BLaER1 treated with 17β-estradiol and CSF1 and Interleukin-3, amounts not matched to agents 10 nM and 100 nM (cell line): ENCODE data around the gene PCK1.

Source experiments
- H3K27ac ChIP-seq, 11 experiments: shearing (Covaris generic); formaldehyde crosslinking; 2 replicates each; pipeline ENCODE4 v1.8.1; 2022
- H3K27me3 ChIP-seq, 11 experiments: shearing (Covaris generic); formaldehyde crosslinking; 2 replicates each; pipeline ENCODE4 v1.8.1; 2022
- H3K36me3 ChIP-seq, 11 experiments: shearing (Covaris generic); formaldehyde crosslinking; 2 replicates each; pipeline ENCODE4 v1.8.1; 2022
- H3K4me1 ChIP-seq, 10 experiments: shearing (Covaris generic); formaldehyde crosslinking; 2 replicates each; pipeline ENCODE4 v1.8.1; 2022
- H3K4me2 ChIP-seq, 11 experiments: shearing (Covaris generic); formaldehyde crosslinking; 2 replicates each; pipeline ENCODE4 v1.8.1; 2022
- H3K4me3 ChIP-seq, 10 experiments: shearing (Covaris generic); formaldehyde crosslinking; 2 replicates each; pipeline ENCODE4 v1.8.1; 2022
- H3K9ac ChIP-seq, 11 experiments: shearing (Covaris generic); formaldehyde crosslinking; 2 replicates each; pipeline ENCODE4 v1.8.1; 2022
- H3K9me3 ChIP-seq, 11 experiments: shearing (Covaris generic); formaldehyde crosslinking; replicated peaks in 1 of 11; 2 replicates each; pipeline ENCODE4 v1.8.1; 2022
- H4K20me1 ChIP-seq, 11 experiments: shearing (Covaris generic); formaldehyde crosslinking; 2 replicates each; pipeline ENCODE4 v1.8.1; 2022
- Cebpa-rat ChIP-seq, 11 experiments: shearing (Covaris generic); IDR thresholded peaks; 2 replicates each; pipeline ENCODE4 v1.8.1; 2022

PCK1 gene

DNA sequence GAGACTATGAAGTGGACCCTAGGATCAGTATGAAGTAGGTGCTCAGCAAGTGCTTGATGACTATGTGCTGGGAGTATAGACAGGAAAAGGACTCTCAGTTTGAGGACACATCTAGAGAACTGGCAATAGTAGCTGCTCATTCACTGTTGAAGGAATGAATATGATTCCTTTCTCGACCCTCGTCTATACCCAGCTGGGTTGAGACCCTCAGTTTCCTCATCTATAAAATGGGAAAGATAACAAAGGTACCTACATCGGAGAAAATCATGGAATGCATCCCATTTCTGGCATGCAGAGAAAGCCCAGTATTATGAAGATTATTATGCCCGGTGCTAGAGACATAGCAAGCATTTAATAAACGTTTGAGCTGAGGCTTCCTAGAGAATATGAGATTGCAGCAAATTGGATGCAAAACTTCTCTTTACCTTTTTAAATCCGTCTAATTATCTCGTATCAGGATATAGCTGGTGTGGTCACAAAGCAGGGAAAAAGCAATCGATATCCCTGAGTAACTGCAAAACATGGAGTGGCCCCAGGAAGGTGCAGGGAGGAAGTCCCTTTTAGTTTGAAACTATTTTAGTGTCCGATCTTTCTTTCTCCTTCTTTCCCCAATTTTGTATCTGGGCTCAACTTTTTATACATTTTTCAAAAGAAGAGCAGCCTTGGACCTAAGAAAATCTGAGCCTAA lies 2.8 kb upstream of the PCK1 start:
- Histone ChIP-seq H3K9ac (no peak overlapping the region), H3K27me3 (no peaks in the 10 kb centered on the region)
- TF ChIP-seq Cebpa-rat (IDR thresholded peaks at IDR 0.05) = no peak

DNA sequence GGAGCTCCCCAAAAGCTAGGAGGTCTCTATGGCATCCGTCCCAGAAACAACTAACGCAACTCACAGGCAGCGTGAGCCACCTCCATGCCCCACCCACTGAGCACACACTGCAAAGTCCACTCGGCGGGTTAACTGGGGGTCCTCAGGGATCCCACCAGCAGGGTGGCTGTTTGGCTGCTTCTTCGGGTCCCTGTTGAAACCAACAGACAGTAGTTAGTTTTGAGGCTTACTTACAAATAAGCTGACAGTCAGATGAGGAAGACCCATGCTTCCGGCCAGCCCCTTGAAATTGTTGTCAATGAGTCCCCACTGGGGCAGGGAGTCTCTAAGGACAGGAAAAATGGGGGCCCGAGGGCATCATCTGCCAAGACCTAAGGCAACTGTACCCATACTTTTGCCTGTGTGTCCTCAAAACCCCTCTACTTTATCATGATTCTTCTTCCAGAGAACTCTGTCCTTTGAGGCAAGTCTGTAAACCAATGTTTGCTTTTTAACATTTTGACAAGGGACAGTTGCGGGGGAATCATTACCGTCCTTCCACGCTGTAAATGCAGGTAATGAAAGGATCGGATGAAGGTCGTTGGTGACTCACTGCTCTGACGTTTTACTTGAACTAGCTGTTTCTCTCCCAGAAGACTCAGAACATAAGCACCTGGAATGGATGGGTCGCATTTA lies 2.2 kb upstream of the PCK1 start:
- no peak for TF ChIP-seq Cebpa-rat (IDR thresholded peaks at IDR 0.05)
- Histone ChIP-seq H3K9ac (no peak overlapping the region), H3K36me3 (no peaks in the 10 kb centered on the region), H3K27me3 (no peaks in the 10 kb centered on the region), H3K4me2 (peak overlapping the region in 9 of 11 experiments; percentile 5 to 80 (median 53); a peak in 17 of 22 replicates), H3K4me3 (no peak overlapping the region), H3K4me1 (peaks cover 0 to 33% (median 21%) of the 10 kb centered on the region in 10 experiments; a peak in 13 of 20 replicates), H3K27ac (no peak overlapping the region), H4K20me1 (no peaks in the 10 kb centered on the region), H3K9me3 (peaks cover 0 to 9% (median 4%) of the 10 kb centered on the region in 11 experiments; a peak in 2 of 22 replicates)

More for the DNA sequence above, 2.8 kb upstream of the PCK1 start:
- H3K27ac ChIP-seq = no peak overlapping the region
- peaks cover 0 to 33% (median 21%) of the 10 kb centered on the region in 10 experiments; a peak in 13 of 20 replicates for H3K4me1 ChIP-seq
- peaks cover 0 to 5% (median 3%) of the 10 kb centered on the region in 11 experiments; a peak in 2 of 22 replicates for H3K9me3 ChIP-seq
- no peak overlapping the region for H3K4me3 ChIP-seq
- no peaks in the 10 kb centered on the region for H3K36me3 ChIP-seq
- peak overlapping the region in 9 of 11 experiments; percentile 5 to 80 (median 53); a peak in 14 of 22 replicates for H3K4me2 ChIP-seq
- H4K20me1 ChIP-seq = no peaks in the 10 kb centered on the region

GRCh38 chr20:57559289-57559634 lies 1.6 kb upstream of the PCK1 start:
- H3K9ac ChIP-seq = no peak overlapping the region
- H3K36me3 ChIP-seq = no peaks in the 10 kb centered on the region
- no peaks in the 10 kb centered on the region for H3K27me3 ChIP-seq
- H3K4me2 ChIP-seq = peak overlapping the region in 8 of 11 experiments; percentile 36 to 80 (median 58); a peak in 15 of 22 replicates
- no peak for TF ChIP-seq Cebpa-rat (IDR thresholded peaks at IDR 0.05)
- no peak overlapping the region for H3K4me3 ChIP-seq
- no peaks in the 10 kb centered on the region for H4K20me1 ChIP-seq
- peaks cover 0 to 33% (median 21%) of the 10 kb centered on the region in 10 experiments; a peak in 13 of 20 replicates for H3K4me1 ChIP-seq
- H3K27ac ChIP-seq = no peak overlapping the region
- peaks cover 0 to 9% (median 4%) of the 10 kb centered on the region in 11 experiments; a peak in 2 of 22 replicates for H3K9me3 ChIP-seq

GRCh38 chr20:57559658-57560553 lies 1.0 kb upstream of the PCK1 start:
- Histone ChIP-seq H3K36me3 (no peaks in the 10 kb centered on the region), H3K4me2 (peak overlapping the region in 8 of 11 experiments; percentile 36 to 80 (median 58); a peak in 16 of 22 replicates), H3K27ac (no peak overlapping the region), H3K9me3 (peaks cover 0 to 9% (median 4%) of the 10 kb centered on the region in 11 experiments; a peak in 2 of 22 replicates), H3K4me1 (peaks cover 0 to 33% (median 21%) of the 10 kb centered on the region in 10 experiments; a peak in 13 of 20 replicates), H3K27me3 (no peaks in the 10 kb centered on the region), H3K4me3 (no peak overlapping the region), H4K20me1 (no peaks in the 10 kb centered on the region), H3K9ac (no peak overlapping the region)
- TF ChIP-seq Cebpa-rat (IDR thresholded peaks at IDR 0.05) = no peak

DNA sequence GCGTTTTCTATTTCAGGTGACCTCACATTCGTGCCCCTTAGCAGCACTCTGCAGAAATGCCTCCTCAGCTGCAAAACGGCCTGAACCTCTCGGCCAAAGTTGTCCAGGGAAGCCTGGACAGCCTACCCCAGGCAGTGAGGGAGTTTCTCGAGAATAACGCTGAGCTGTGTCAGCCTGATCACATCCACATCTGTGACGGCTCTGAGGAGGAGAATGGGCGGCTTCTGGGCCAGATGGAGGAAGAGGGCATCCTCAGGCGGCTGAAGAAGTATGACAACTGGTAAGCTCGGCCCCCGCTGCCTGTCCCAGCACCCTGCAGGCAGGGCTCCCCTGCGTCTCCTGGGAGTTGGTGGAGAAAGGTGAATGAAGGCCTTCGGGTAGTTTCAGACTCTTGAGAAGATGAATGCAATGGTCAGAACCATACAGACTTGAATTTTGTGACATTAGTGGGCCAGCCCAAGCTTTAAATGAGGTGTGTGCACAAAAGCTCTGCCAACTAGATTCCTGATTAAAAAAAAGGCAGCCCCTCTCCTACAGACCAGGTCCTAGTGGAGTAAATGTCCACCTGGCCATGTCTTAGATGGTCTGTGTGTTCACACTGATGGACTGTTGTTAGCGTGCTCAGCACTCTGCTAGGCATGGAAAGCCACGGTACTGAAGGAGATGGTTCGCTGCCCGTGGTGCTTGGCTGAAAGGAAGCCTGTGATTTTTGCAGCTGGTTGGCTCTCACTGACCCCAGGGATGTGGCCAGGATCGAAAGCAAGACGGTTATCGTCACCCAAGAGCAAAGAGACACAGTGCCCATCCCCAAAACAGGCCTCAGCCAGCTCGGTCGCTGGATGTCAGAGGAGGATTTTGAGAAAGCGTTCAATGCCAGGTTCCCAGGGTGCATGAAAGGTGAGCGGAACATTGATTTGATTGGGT lies 708 bp downstream of the PCK1 start:
- Histone ChIP-seq H3K9me3 (peaks cover 0 to 9% (median 4%) of the 10 kb centered on the region in 11 experiments; a peak in 2 of 22 replicates), H3K4me1 (peaks cover 0 to 33% (median 21%) of the 10 kb centered on the region in 10 experiments; a peak in 13 of 20 replicates), H4K20me1 (no peaks in the 10 kb centered on the region), H3K4me2 (peak overlapping the region in 6 of 11 experiments; percentile 3 to 25 (median 23); a peak in 4 of 22 replicates), H3K27me3 (no peaks in the 10 kb centered on the region), H3K36me3 (no peaks in the 10 kb centered on the region), H3K4me3 (no peak overlapping the region), H3K27ac (no peak overlapping the region), H3K9ac (no peak overlapping the region)
- no peak for TF ChIP-seq Cebpa-rat (IDR thresholded peaks at IDR 0.05)

DNA sequence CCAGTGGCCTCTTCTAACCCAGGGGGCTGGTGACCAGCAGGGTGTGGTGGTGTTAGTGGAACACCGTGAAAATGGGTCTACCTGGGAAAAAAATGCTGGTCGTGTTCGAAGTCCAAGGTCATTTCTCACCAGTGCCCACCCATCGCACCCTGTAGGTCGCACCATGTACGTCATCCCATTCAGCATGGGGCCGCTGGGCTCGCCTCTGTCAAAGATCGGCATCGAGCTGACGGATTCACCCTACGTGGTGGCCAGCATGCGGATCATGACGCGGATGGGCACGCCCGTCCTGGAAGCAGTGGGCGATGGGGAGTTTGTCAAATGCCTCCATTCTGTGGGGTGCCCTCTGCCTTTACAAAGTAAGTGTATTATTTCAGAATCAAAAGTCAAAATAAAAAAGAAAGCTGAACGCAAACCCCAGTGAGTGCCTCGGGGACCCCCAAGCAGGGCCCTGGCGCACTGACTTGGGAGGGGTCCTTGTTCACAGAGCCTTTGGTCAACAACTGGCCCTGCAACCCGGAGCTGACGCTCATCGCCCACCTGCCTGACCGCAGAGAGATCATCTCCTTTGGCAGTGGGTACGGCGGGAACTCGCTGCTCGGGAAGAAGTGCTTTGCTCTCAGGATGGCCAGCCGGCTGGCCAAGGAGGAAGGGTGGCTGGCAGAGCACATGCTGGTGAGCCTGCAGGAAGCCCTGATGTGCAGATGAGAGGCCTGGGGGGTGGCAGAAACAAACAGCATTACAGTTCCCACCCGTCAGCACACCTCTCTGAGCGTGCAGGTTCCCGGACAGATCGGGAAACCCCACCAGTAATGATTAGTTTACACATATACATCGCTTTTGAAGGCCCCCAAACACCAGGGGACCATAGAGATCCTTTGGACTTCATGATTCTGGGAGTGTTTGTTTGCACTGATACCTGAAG lies 1.9 kb downstream of the PCK1 start:
- H3K27ac ChIP-seq = no peak overlapping the region
- H3K9ac ChIP-seq = no peak overlapping the region
- H3K4me1 ChIP-seq = peaks cover 0 to 33% (median 21%) of the 10 kb centered on the region in 10 experiments; a peak in 13 of 20 replicates
- H3K4me3 ChIP-seq = no peak overlapping the region
- TF ChIP-seq Cebpa-rat (IDR thresholded peaks at IDR 0.05) = no peak
- peaks cover 0 to 9% (median 4%) of the 10 kb centered on the region in 11 experiments; a peak in 2 of 22 replicates for H3K9me3 ChIP-seq
- H4K20me1 ChIP-seq = no peaks in the 10 kb centered on the region
- no peak overlapping the region for H3K4me2 ChIP-seq
- no peaks in the 10 kb centered on the region for H3K36me3 ChIP-seq
- no peaks in the 10 kb centered on the region for H3K27me3 ChIP-seq

DNA sequence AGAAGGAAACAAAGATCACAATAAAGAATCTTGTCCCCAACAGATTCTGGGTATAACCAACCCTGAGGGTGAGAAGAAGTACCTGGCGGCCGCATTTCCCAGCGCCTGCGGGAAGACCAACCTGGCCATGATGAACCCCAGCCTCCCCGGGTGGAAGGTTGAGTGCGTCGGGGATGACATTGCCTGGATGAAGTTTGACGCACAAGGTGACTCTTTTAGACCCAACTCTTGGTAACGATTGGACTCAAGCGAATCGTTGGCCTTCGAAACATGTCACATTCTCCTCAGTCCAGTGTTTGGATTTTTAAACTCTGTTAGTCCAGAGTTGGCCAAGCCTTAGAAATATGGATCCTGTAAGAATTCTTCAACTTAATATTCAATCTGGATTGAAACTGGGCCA lies 2.6 kb downstream of the PCK1 start:
- no peak for TF ChIP-seq Cebpa-rat (IDR thresholded peaks at IDR 0.05)
- peaks cover 0 to 9% (median 4%) of the 10 kb centered on the region in 11 experiments; a peak in 2 of 22 replicates for H3K9me3 ChIP-seq
- no peak overlapping the region for H3K9ac ChIP-seq
- H3K4me2 ChIP-seq = no peak overlapping the region
- no peaks in the 10 kb centered on the region for H3K36me3 ChIP-seq
- peaks cover 0 to 30% (median 18%) of the 10 kb centered on the region in 10 experiments; a peak in 13 of 20 replicates for H3K4me1 ChIP-seq
- no peak overlapping the region for H3K4me3 ChIP-seq
- no peaks in the 10 kb centered on the region for H3K27me3 ChIP-seq
- no peak overlapping the region for H3K27ac ChIP-seq
- no peaks in the 10 kb centered on the region for H4K20me1 ChIP-seq
